K562 (cell line): Measurements from ENCODE around the gene CMIP. TPM values are rescaled to one million over a fixed set of nuclear protein-coding genes. Genes with fewer than 3 reads are reported as not detected.

ENCODE experiments used
- ATAC-seq: fragments of 200-7000 bp; cut with Tn5 transposase; 3 replicates; pipeline ENCODE4 v1.9.1; 2020; ENCODE audit warnings: moderate library complexity
- BruUV-seq: library from RNA; stranded (reverse); fragments of 400-500 nt; replicated peaks from 2 replicates; lab custom pipeline; 2021; lab: Mats Ljungman, UMichigan
- CTCF ChIA-PET: fragments of 300-600 bp; formaldehyde crosslinking; extraction: SDS; loops from one replicate; lab custom pipeline; 2021; ENCODE audit warnings: low intra/inter-chr PET ratio; lab: Yijun Ruan, JAX
- POLR2A ChIA-PET: fragments of 300-600, 350-650 bp; sonication (Branson Sonifier 250); formaldehyde crosslinking; extraction: SDS; loops from one replicate; lab custom pipeline; 2021; ENCODE audit warnings: antibody characterized with exemption, inconsistent platforms; lab: Yijun Ruan, JAX
- DNase-seq, 4 experiments: peaks; one replicate each; pipeline versions ENCODE4 v3.0.0 to v3.0.0-alpha.2; 2011 to 2018; ENCODE audit warnings: low spot score in 3 of 4, mixed read lengths in 3 of 4; ENCODE audit errors: extremely low read depth in 1 of 4
- FAIRE-seq: peaks from 2 replicates; lab custom pipeline; 2011; peaks lifted over from hg19 to GRCh38; lab: Jason Lieb, UNC
- H2AFZ ChIP-seq: 2 replicates; pipeline ENCODE4 v1.6.0; 2011; ENCODE audit warnings: low read depth, low read length, control low read depth, inconsistent platforms
- H3K27ac ChIP-seq: fragments of 200-600 bp; 3 replicates; pipeline ENCODE4 v1.8.0; 2011; ENCODE audit warnings: low read depth, mild to moderate bottlenecking, control low read depth, inconsistent platforms, low read length, moderate library complexity, mixed read lengths; ENCODE audit errors: extremely low read depth
- H3K27me3 ChIP-seq, 2 experiments: fragments of 300-600 bp in 1 of 2; 2 replicates in 1 of 2; 3 replicates in 1 of 2; pipeline versions ENCODE4 v1.6.0 to v1.8.0; 2011; ENCODE audit warnings: inconsistent platforms in 2 of 2, low read length in 2 of 2, mild to moderate bottlenecking in 1 of 2, mixed read lengths in 1 of 2, moderate library complexity in 1 of 2; ENCODE audit not compliant: control insufficient read depth in 2 of 2, insufficient read depth in 2 of 2
- H3K36me3 ChIP-seq: fragments of 300-600 bp; 3 replicates; pipeline ENCODE4 v1.8.0; 2011; ENCODE audit warnings: mild to moderate bottlenecking, low read length, inconsistent platforms; ENCODE audit not compliant: control insufficient read depth, insufficient read depth
- H3K4me1 ChIP-seq, 2 experiments: fragments of 200-600 bp in 1 of 2; replicated peaks in 1 of 2; 2 replicates in 1 of 2; 3 replicates in 1 of 2; pipeline versions ENCODE4 v1.5.1 to v1.8.0; 2011; ENCODE audit warnings: inconsistent platforms in 2 of 2, low read length in 2 of 2, mild to moderate bottlenecking in 1 of 2, mixed read lengths in 1 of 2, moderate library complexity in 1 of 2; ENCODE audit not compliant: control insufficient read depth in 2 of 2, insufficient read depth in 2 of 2
- H3K4me2 ChIP-seq: 2 replicates; pipeline ENCODE4 v1.6.1; 2011; ENCODE audit warnings: low read length, control low read depth, inconsistent platforms, mixed read lengths; ENCODE audit not compliant: insufficient read depth
- H3K4me3 ChIP-seq: fragments of 200-600 bp; sonication (generic), shearing (Covaris generic); 2 replicates; pipeline ENCODE4 v1.5.1; 2016; ENCODE audit warnings: control low read depth, inconsistent platforms
- H3K79me2 ChIP-seq: fragments of 200-600 bp; 3 replicates; pipeline ENCODE4 v1.8.0; 2011; ENCODE audit warnings: low read length, inconsistent platforms; ENCODE audit not compliant: control insufficient read depth, insufficient read depth
- H3K9ac ChIP-seq, 2 experiments: 2 replicates each; pipeline versions ENCODE4 v1.6.0 to v1.6.1; 2011; ENCODE audit warnings: low read depth in 2 of 2, low read length in 2 of 2, control low read depth in 1 of 2, inconsistent platforms in 1 of 2, mild to moderate bottlenecking in 1 of 2, mixed read lengths in 1 of 2; ENCODE audit not compliant: insufficient read depth in 1 of 2
- H3K9me1 ChIP-seq: one replicate; pipeline ENCODE4 v1.6.0; 2011; ENCODE audit warnings: inconsistent platforms, mild to moderate bottlenecking, low read length, moderate library complexity; ENCODE audit not compliant: control insufficient read depth, insufficient read depth
- H3K9me3 ChIP-seq: replicated peaks from 2 replicates; pipeline ENCODE4 v1.5.1; 2011; ENCODE audit warnings: low read depth, low read length, inconsistent platforms; ENCODE audit not compliant: control insufficient read depth, insufficient read depth
- H4K20me1 ChIP-seq: replicated peaks from 2 replicates; pipeline ENCODE4 v1.6.1; 2011; ENCODE audit warnings: low read length, inconsistent platforms, mixed read lengths; ENCODE audit not compliant: control insufficient read depth, insufficient read depth
- FUS ChIP-seq: fragments of 200-400 bp; formaldehyde crosslinking; optimal IDR thresholded peaks from 2 replicates; pipeline ENCODE3; 2017; ENCODE audit warnings: low read depth, low read length
- LCOR ChIP-seq: sonication (generic); formaldehyde crosslinking; IDR thresholded peaks from 2 replicates; pipeline ENCODE4 v1.8.0; 2022; ENCODE audit warnings: mild to moderate bottlenecking, missing genetic modification reagents
- NR2F6 ChIP-seq: fragments of 450-650 bp; formaldehyde crosslinking; IDR thresholded peaks from 2 replicates; pipeline ENCODE4 v1.4.0; 2020; ENCODE audit warnings: mild to moderate bottlenecking
- POLR2G ChIP-seq: fragments of 200-400 bp; formaldehyde crosslinking; IDR thresholded peaks from 2 replicates; pipeline ENCODE4 v1.6.1; 2017; ENCODE audit warnings: low read depth, mild to moderate bottlenecking, antibody characterized with exemption, low read length, moderate library complexity
- RBM22 ChIP-seq: fragments of 200-400 bp; formaldehyde crosslinking; IDR thresholded peaks from 2 replicates; pipeline ENCODE4 v1.6.1; 2018; ENCODE audit warnings: low read length, low read depth; ENCODE audit not compliant: poor library complexity, severe bottlenecking
- RBM39 ChIP-seq: fragments of 200-400 bp; formaldehyde crosslinking; optimal IDR thresholded peaks from 2 replicates; pipeline ENCODE3; 2018; ENCODE audit warnings: low read depth, low read length
- YBX1 ChIP-seq: fragments of 450-650 bp; IDR thresholded peaks from 2 replicates; pipeline ENCODE4 v1.7.1; 2016; ENCODE audit warnings: mild to moderate bottlenecking
- WGBS: fragments of 100-300 bp; shearing (Covaris generic); methylation state at CpG from one replicate; pipeline ENCODE4 v1.1.6; 2016; ENCODE audit warnings: low coverage, mixed read lengths; ENCODE audit not compliant: insufficient coverage; ENCODE audit errors: missing lambda C conversion rate; 5-methylcytosine and 5-hydroxymethylcytosine counted together
- in situ Hi-C: fragments of 300-500 bp; cut with MboI; formaldehyde crosslinking; loops from 4 replicates; pipeline ENCODE4 v1.15.0; 2018; ENCODE audit warnings: inconsistent platforms, mixed read lengths
- intact Hi-C: fragments of 100-400 bp; cut with micrococcal nuclease; formaldehyde crosslinking; loops from 2 replicates; pipeline ENCODE4 v1.14.2; 2022
- polyA plus RNA-seq, 8 experiments: library from polyadenylated mRNA; depleted of rRNA in 4 of 8; stranded (reverse) in 5 of 8; unstranded in 3 of 8; fragments of >200 nt; fragmentation: Nextera tagmentation in 2 of 8; fragmentation: Illumina TruSeq in 1 of 8; extraction: Ambion mirVana in 2 of 8; extraction: Trizol in 1 of 8; gene quantifications; 2 replicates each; pipeline versions ENCODE4 v1.2.1 to v1.2.3, GENCODE V29; 2011 to 2014; ENCODE audit warnings: inconsistent platforms in 1 of 8, missing spikeins in 1 of 8
- total RNA-seq, 7 experiments: library from RNA; depleted of rRNA in 6 of 7; stranded (reverse); fragments of >200 nt in 6 of 7; fragmentation: Illumina TruSeq in 2 of 7; extraction: Trizol in 2 of 7; gene quantifications; 2 replicates each; pipeline versions ENCODE4 v1.2.1 to v1.2.3, GENCODE V29; 2011 to 2021; ENCODE audit warnings: low replicate concordance in 1 of 7
- TF ChIP-seq, protein P1 (sequence below): fragments of 250-450 bp; sonication (Bioruptor Pico); IDR thresholded peaks from 2 replicates; pipeline ENCODE4 v1.4.0; 2020; ENCODE audit warnings: mild to moderate bottlenecking

The CMIP gene
- total and polyA plus RNA-seq, 9 of the 15 experiments (the other 6 are each of a cell fraction or from before 2014, with no cell fraction given): 0.94 to 82.5 (median 10.3) TPM

GRCh38 chr16:81709016-81709900 is 264.6 kb downstream of the CMIP start:
- Histone ChIP-seq H3K27me3 (no peaks in the 10 kb centered on the region), H3K4me2 (no peak overlapping the region), H3K9ac (peak overlapping the region in 1 of 2 experiments; percentile 41; a peak in 1 of 4 replicates), H4K20me1 (no peaks in the 10 kb centered on the region; the same call in 1 of the 2 replicates), H3K4me3 (no peak overlapping the region), H3K79me2 (no peaks in the 10 kb centered on the region), H3K9me3 (no peaks in the 10 kb centered on the region), H3K27ac (no peak overlapping the region), H3K4me1 (peaks cover 3 to 19% of the 10 kb centered on the region in 2 experiments; a peak in 4 of 5 replicates), H2AFZ (no peak overlapping the region), H3K9me1 (no peaks in the 10 kb centered on the region), H3K36me3 (peaks cover 51% of the 10 kb centered on the region; the same call in 2 of the 3 replicates)
- no peak for DNase-seq
- in situ Hi-C loops (no loop called here), intact Hi-C loops (no loop called here)
- ChIA-PET POLR2A (interaction anchor here (1.5 to 1.6 kb wide), 2 partner anchors 9 to 12 kb away, joined by 3 to 4 read pairs; no protein-coding TSS in a partner anchor), CTCF (no interaction called here)
- 83% methylated on average over 21 of the region's 21 CpGs for WGBS
- no TSS peak for BruUV-seq
- TF ChIP-seq LCOR (CRISPR knock-in tag): no peak
- TF ChIP-seq RBM22: peak; percentile 94
- peak; percentile 67 for TF ChIP-seq POLR2G
- ATAC-seq: no peak
- no peak for FAIRE-seq

- H3K4me1 ChIP-seq: peaks cover 8 to 27% of the 10 kb centered on the region in 2 experiments; a peak in 4 of 5 replicates
- H3K9ac ChIP-seq: no peak overlapping the region
- H3K27me3 ChIP-seq: no peaks in the 10 kb centered on the region
- ChIA-PET CTCF (no interaction called here), POLR2A (interaction anchor here (0.7 to 1.5 kb wide), 3 partner anchors 8 to 13 kb away, joined by 3 to 5 read pairs (median 4); no protein-coding TSS in a partner anchor)
- 88% methylated on average over 17 of the region's 20 CpGs for WGBS
- no peaks in the 10 kb centered on the region for H3K9me3 ChIP-seq
- BruUV-seq: no TSS peak
- no peak for DNase-seq
- FAIRE-seq: no peak
- TF ChIP-seq YBX1: no peak
- TF ChIP-seq NR2F6: no peak
- TF ChIP-seq RBM39: no peak
- TF ChIP-seq, protein P1, sequence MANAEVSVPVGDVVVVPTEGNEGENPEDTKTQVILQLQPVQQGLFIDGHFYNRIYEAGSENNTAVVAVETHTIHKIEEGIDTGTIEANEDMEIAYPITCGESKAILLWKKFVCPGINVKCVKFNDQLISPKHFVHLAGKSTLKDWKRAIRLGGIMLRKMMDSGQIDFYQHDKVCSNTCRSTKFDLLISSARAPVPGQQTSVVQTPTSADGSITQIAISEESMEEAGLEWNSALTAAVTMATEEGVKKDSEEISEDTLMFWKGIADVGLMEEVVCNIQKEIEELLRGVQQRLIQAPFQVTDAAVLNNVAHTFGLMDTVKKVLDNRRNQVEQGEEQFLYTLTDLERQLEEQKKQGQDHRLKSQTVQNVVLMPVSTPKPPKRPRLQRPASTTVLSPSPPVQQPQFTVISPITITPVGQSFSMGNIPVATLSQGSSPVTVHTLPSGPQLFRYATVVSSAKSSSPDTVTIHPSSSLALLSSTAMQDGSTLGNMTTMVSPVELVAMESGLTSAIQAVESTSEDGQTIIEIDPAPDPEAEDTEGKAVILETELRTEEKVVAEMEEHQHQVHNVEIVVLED (CRISPR knock-in tag): no peak
- TF ChIP-seq FUS: no peak
- TF ChIP-seq, all 486 proteins: peak for 0
- Histone ChIP-seq H2AFZ (no peak overlapping the region), H3K4me2 (no peak overlapping the region), H3K9me1 (no peaks in the 10 kb centered on the region), H3K27ac (no peak overlapping the region), H3K79me2 (no peaks in the 10 kb centered on the region), H3K36me3 (peaks cover 46% of the 10 kb centered on the region; the same call in 2 of the 3 replicates), H4K20me1 (no peaks in the 10 kb centered on the region), H3K4me3 (no peak overlapping the region)
- ATAC-seq: no peak
- intact Hi-C loops (no loop called here), in situ Hi-C loops (no loop called here)
Measured at GRCh38 chr16:81710044-81710443, 265.4 kb downstream of the CMIP start.
